GM23338 (cell line): ENCODE data around the gene GCNT1. TPM values are rescaled to one million over a fixed set of nuclear protein-coding genes. Genes with fewer than 3 reads are reported as not detected.
"Not testable (repeated sequence)": the region's sequence is repeated elsewhere in the genome, so short reads cannot be mapped to it uniquely, and the experiment has no call there.

ENCODE experiments used
- ATAC-seq: fragments of 200-7000 bp; cut with Tn5 transposase; 3 replicates; pipeline ENCODE4 v1.9.1; 2020
- DNase-seq: peaks from one replicate; pipeline ENCODE4 v3.0.0-alpha.2; 2015; ENCODE audit warnings: low spot score
- H2AFZ ChIP-seq: fragments of 200-600 bp; sonication (generic); 2 replicates; pipeline ENCODE4 v1.8.0; 2016; ENCODE audit warnings: antibody characterized with exemption, mild to moderate bottlenecking, moderate library complexity
- H3F3A ChIP-seq: fragments of 200-600 bp; sonication (generic); replicated peaks from 2 replicates; pipeline ENCODE4 v1.8.0; 2017; ENCODE audit warnings: antibody characterized with exemption, mixed run types, low read depth
- H3K27ac ChIP-seq: fragments of 200-600 bp; sonication (generic); 2 replicates; pipeline ENCODE4 v1.6.1; 2016; ENCODE audit warnings: low read depth
- H3K27me3 ChIP-seq: fragments of 200-600 bp; sonication (generic); 2 replicates; pipeline ENCODE4 v1.8.0; 2016; ENCODE audit warnings: mild to moderate bottlenecking, mixed run types, moderate library complexity; ENCODE audit not compliant: insufficient read depth
- H3K36me3 ChIP-seq: fragments of 200-600 bp; sonication (generic); 2 replicates; pipeline ENCODE4 v1.8.0; 2016; ENCODE audit warnings: mild to moderate bottlenecking; ENCODE audit not compliant: insufficient read depth
- H3K4me1 ChIP-seq: fragments of 200-600 bp; sonication (generic); 2 replicates; pipeline ENCODE4 v1.8.0; 2016; ENCODE audit warnings: mild to moderate bottlenecking, moderate library complexity; ENCODE audit not compliant: insufficient read depth
- H3K4me2 ChIP-seq: fragments of 200-600 bp; sonication (generic); 2 replicates; pipeline ENCODE4 v1.7.1; 2017; ENCODE audit warnings: mixed run types
- H3K4me3 ChIP-seq: fragments of 200-600 bp; sonication (generic); 2 replicates; pipeline ENCODE4 v1.6.1; 2016; ENCODE audit warnings: mixed run types
- H3K79me2 ChIP-seq: fragments of 200-600 bp; sonication (generic); replicated peaks from 2 replicates; pipeline ENCODE4 v1.8.0; 2017; ENCODE audit warnings: mild to moderate bottlenecking; ENCODE audit not compliant: insufficient read depth
- H3K9me2 ChIP-seq: fragments of 200-600 bp; sonication (generic); 2 replicates; pipeline ENCODE4 v1.8.0; 2017; ENCODE audit not compliant: insufficient read depth
- H4K20me1 ChIP-seq: fragments of 200-600 bp; sonication (generic); replicated peaks from 2 replicates; pipeline ENCODE4 v1.8.0; 2017; ENCODE audit warnings: mild to moderate bottlenecking; ENCODE audit not compliant: insufficient read depth
- H3K27ac Mint-ChIP-seq: 2 replicates; pipeline ENCODE4 v1.8.0; 2020; ENCODE audit warnings: inconsistent platforms, mild to moderate bottlenecking, moderate library complexity, mixed read lengths
- H3K27me3 Mint-ChIP-seq: 3 replicates; pipeline ENCODE4 v1.8.0; 2022; ENCODE audit warnings: low read depth, mild to moderate bottlenecking, moderate library complexity, mixed read lengths, inconsistent platforms; ENCODE audit not compliant: insufficient read depth, poor library complexity
- H3K36me3 Mint-ChIP-seq: 3 replicates; pipeline ENCODE4 v1.8.0; 2021; ENCODE audit warnings: low read depth, mild to moderate bottlenecking, inconsistent platforms, moderate library complexity, mixed read lengths
- H3K4me1 Mint-ChIP-seq: 3 replicates; pipeline ENCODE4 v1.8.0; 2020; ENCODE audit warnings: mild to moderate bottlenecking, inconsistent platforms, mixed read lengths
- H3K4me3 Mint-ChIP-seq: 3 replicates; pipeline ENCODE4 v1.8.0; 2021; ENCODE audit warnings: moderate library complexity, mild to moderate bottlenecking, inconsistent platforms, mixed read lengths
- H3K9me3 Mint-ChIP-seq: 3 replicates; pipeline ENCODE4 v1.8.0; 2020; ENCODE audit warnings: moderate library complexity, mild to moderate bottlenecking, inconsistent platforms, mixed read lengths
- CREB1 ChIP-seq: fragments of 250-450 bp; sonication (Bioruptor Pico); IDR thresholded peaks from 2 replicates; pipeline ENCODE4 v1.5.0; 2020; ENCODE audit warnings: low read depth, mild to moderate bottlenecking, moderate library complexity
- ETS1 ChIP-seq: IDR thresholded peaks from 2 replicates; pipeline ENCODE4 v1.6.1; 2016; ENCODE audit warnings: antibody characterized with exemption
- EZH2 ChIP-seq: fragments of 200-600 bp; sonication (generic); IDR thresholded peaks from one replicate; pipeline ENCODE4 v1.8.0; 2017; ENCODE audit warnings: antibody characterized with exemption, mild to moderate bottlenecking, low read depth; ENCODE audit not compliant: unreplicated experiment
- EZH2phosphoT487 ChIP-seq: fragments of 200-600 bp; sonication (generic); IDR thresholded peaks from one replicate; pipeline ENCODE4 v1.8.1; 2018; ENCODE audit warnings: antibody characterized with exemption; ENCODE audit not compliant: unreplicated experiment
- NANOG ChIP-seq: IDR thresholded peaks from 2 replicates; pipeline ENCODE4 v1.6.1; 2016; ENCODE audit warnings: antibody characterized with exemption, borderline replicate concordance
- POLR2AphosphoS5 ChIP-seq: IDR thresholded peaks from 2 replicates; pipeline ENCODE4 v1.6.1; 2016; ENCODE audit warnings: antibody characterized with exemption, low read depth
- REST ChIP-seq: IDR thresholded peaks from one replicate; pipeline ENCODE4 v1.6.1; 2018; ENCODE audit warnings: antibody characterized with exemption; ENCODE audit not compliant: unreplicated experiment
- STAT1 ChIP-seq: IDR thresholded peaks from one replicate; pipeline ENCODE4 v1.6.1; 2016; ENCODE audit warnings: antibody characterized with exemption; ENCODE audit not compliant: unreplicated experiment
- ZNF114 ChIP-seq: fragments of 250-450 bp; sonication (Bioruptor Pico); IDR thresholded peaks from 2 replicates; pipeline ENCODE4 v1.5.0; 2020; ENCODE audit warnings: mild to moderate bottlenecking, moderate library complexity
- ZNF331 ChIP-seq: fragments of 250-450 bp; sonication (Bioruptor Pico); IDR thresholded peaks from 2 replicates; pipeline ENCODE4 v1.5.0; 2020; ENCODE audit warnings: low read depth, mild to moderate bottlenecking, moderate library complexity
- polyA plus RNA-seq: library from polyadenylated mRNA; unstranded; fragments of >200 nt; fragmentation: Nextera tagmentation; extraction: Ambion mirVana; gene quantifications from 2 replicates; pipeline ENCODE4 v1.2.1, GENCODE V29; 2016
- total RNA-seq: library from RNA; depleted of rRNA; stranded (reverse); fragments of >200 nt; shearing (Covaris generic); gene quantifications from 2 replicates; pipeline ENCODE4 v1.2.3, GENCODE V29; 2014
- TF ChIP-seq, protein P1 (sequence below), 2 experiments: fragments of 200-600 bp in 1 of 2; sonication (generic) in 1 of 2; conservative IDR thresholded peaks; 2 replicates each; pipeline versions ENCODE4 v1.5.1 to v1.6.1; 2016 to 2017; ENCODE audit warnings: antibody characterized with exemption in 2 of 2, low read depth in 2 of 2, mild to moderate bottlenecking in 2 of 2, moderate library complexity in 1 of 2

GCNT1 gene
- total and polyA plus RNA-seq, 2 experiments from 2014 or later, result 4.2 to 11.4 TPM

DNA sequence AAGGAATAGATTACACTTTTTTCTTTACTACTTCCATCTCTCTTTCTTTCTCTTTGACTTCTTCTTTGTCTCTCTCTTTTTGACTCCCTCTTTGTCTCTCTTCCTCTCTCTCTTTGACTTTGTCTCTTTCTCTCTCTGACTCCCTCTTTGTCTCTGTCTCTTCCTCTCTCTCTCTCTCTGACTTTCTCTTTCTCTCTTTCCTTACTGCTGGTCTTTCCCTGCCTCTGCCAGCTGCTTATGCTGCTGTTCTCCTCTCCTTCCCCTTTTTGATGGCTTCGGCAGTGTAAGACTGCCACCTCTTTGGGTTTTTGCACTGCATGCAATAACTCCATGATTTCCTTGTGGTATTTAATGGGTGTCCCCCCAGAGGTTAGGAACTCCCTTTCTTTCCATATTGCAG is 32.1 kb downstream of the GCNT1 start:
- H3K9me2 ChIP-seq, H3F3A ChIP-seq, H3K36me3 ChIP-seq, H4K20me1 ChIP-seq, H3K27me3 ChIP-seq, H2AFZ ChIP-seq, H3K4me2 ChIP-seq, ATAC-seq, H3K27ac Mint-ChIP-seq, H3K4me3 ChIP-seq, H3K79me2 ChIP-seq, H3K27ac ChIP-seq, DNase-seq, H3K4me3 Mint-ChIP-seq: not testable (repeated sequence)
- Mint-ChIP-seq H3K4me1 (peaks cover 40% of the 10 kb centered on the region), H3K9me3 (peaks cover 16% of the 10 kb centered on the region), H3K27me3 (peaks cover 28% of the 10 kb centered on the region), H3K36me3 (peaks cover 28% of the 10 kb centered on the region)
- H3K4me1 ChIP-seq, result peaks cover 15% of the 10 kb centered on the region

DNA sequence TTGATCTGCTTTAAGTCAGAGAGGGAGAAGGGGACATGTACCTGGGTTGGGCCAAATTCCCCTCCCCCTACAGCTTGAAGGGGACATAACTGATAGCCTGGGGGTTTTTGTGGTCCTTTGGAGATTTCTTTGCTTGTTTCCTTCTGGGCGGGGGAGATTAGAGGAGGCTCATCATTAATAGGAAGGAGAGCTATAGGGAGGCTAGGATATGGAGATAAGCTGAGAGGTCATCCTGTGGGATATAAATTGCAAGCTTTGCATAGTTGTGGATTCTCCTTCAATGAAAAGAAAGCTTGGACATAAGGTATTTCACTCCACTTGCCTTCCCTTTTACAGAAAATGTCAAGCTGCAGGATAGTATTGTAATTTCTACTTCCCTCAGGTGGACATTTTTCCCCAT is 34.5 kb downstream of the GCNT1 start:
- H2AFZ ChIP-seq, H3K27ac Mint-ChIP-seq, H3K9me2 ChIP-seq, DNase-seq, H3K36me3 ChIP-seq, ATAC-seq, H3K27ac ChIP-seq, H3F3A ChIP-seq, H3K4me3 ChIP-seq, H3K79me2 ChIP-seq, H4K20me1 ChIP-seq, H3K27me3 ChIP-seq: not testable (repeated sequence)
- peak overlapping the region; percentile 41; the same call in 2 of the 3 replicates for H3K4me3 Mint-ChIP-seq
- H3K4me1 Mint-ChIP-seq, result peaks cover 43% of the 10 kb centered on the region
- peaks cover 28% of the 10 kb centered on the region for H3K27me3 Mint-ChIP-seq
- Histone ChIP-seq H3K4me2 (peak overlapping the region; percentile 66), H3K4me1 (peaks cover 15% of the 10 kb centered on the region)
- H3K36me3 Mint-ChIP-seq, result peaks cover 28% of the 10 kb centered on the region
- H3K9me3 Mint-ChIP-seq, result peaks cover 16% of the 10 kb centered on the region

DNA sequence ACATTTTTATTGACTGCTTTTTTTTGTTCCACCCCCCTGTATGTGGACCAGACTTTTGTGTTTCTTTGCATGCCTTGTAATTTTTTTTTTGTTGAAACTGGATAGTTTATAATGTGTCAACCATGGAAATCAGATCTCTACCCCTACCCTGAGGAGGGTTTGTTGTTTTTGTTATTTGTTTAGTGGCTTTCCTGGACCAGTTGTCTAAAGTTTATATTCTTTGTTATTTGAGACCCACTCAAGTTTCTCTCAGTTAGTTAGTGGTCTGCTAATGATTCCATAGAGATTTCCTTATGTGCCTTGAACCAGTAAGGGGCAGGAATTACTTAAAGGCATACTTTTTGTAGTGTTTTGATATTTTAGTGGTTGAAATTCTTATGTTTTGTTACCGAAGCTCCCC is 41.1 kb downstream of the GCNT1 start:
- Mint-ChIP-seq H3K27ac (no peak overlapping the region), H3K27me3 (peaks cover 8% of the 10 kb centered on the region), H3K9me3 (peaks cover 5% of the 10 kb centered on the region; the same call in 2 of the 3 replicates), H3K36me3 (peaks cover 9% of the 10 kb centered on the region; the same call in 2 of the 3 replicates), H3K4me1 (peaks cover 9% of the 10 kb centered on the region), H3K4me3 (no peak overlapping the region)
- H4K20me1 ChIP-seq, result no peaks in the 10 kb centered on the region; the same call in 1 of the 2 replicates
- no peaks in the 10 kb centered on the region for H3K9me2 ChIP-seq
- no peaks in the 10 kb centered on the region for H3F3A ChIP-seq
- DNase-seq, result no peak
- no peak overlapping the region for H3K27ac ChIP-seq
- no peak overlapping the region for H2AFZ ChIP-seq
- H3K36me3 ChIP-seq, result no peaks in the 10 kb centered on the region
- no peak overlapping the region for H3K4me2 ChIP-seq
- ATAC-seq, result no peak
- H3K4me1 ChIP-seq, result peaks cover 9% of the 10 kb centered on the region
- H3K27me3 ChIP-seq, result no peaks in the 10 kb centered on the region
- no peak overlapping the region for H3K4me3 ChIP-seq
- peaks cover 4% of the 10 kb centered on the region; the same call in 1 of the 2 replicates for H3K79me2 ChIP-seq
- TF ChIP-seq ZNF331 (CRISPR knock-in tag) (no peak), EZH2phosphoT487 (no peak), STAT1 (no peak), REST (no peak), POLR2AphosphoS5 (no peak), NANOG (no peak), ZNF114 (CRISPR knock-in tag) (no peak), ETS1 (no peak), EZH2 (no peak), CREB1 (no peak)
- TF ChIP-seq, protein P1, sequence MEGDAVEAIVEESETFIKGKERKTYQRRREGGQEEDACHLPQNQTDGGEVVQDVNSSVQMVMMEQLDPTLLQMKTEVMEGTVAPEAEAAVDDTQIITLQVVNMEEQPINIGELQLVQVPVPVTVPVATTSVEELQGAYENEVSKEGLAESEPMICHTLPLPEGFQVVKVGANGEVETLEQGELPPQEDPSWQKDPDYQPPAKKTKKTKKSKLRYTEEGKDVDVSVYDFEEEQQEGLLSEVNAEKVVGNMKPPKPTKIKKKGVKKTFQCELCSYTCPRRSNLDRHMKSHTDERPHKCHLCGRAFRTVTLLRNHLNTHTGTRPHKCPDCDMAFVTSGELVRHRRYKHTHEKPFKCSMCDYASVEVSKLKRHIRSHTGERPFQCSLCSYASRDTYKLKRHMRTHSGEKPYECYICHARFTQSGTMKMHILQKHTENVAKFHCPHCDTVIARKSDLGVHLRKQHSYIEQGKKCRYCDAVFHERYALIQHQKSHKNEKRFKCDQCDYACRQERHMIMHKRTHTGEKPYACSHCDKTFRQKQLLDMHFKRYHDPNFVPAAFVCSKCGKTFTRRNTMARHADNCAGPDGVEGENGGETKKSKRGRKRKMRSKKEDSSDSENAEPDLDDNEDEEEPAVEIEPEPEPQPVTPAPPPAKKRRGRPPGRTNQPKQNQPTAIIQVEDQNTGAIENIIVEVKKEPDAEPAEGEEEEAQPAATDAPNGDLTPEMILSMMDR (conservative IDR thresholded peaks at IDR 0.05; ENCODE audit: low read depth in 2 of 2), result no peak
